GM18858 (cell line): Measurements from ENCODE around the gene TXNDC12.
"Not testable (repeated sequence)": the region's sequence is repeated elsewhere in the genome, so short reads cannot be mapped to it uniquely, and the experiment has no call there.

Experiments
- ATAC-seq: cut with Tn5 transposase; IDR thresholded peaks from one replicate; pipeline ENCODE4 v1.9.1; 2021; ENCODE audit not compliant: unreplicated experiment

Gene TXNDC12

DNA sequence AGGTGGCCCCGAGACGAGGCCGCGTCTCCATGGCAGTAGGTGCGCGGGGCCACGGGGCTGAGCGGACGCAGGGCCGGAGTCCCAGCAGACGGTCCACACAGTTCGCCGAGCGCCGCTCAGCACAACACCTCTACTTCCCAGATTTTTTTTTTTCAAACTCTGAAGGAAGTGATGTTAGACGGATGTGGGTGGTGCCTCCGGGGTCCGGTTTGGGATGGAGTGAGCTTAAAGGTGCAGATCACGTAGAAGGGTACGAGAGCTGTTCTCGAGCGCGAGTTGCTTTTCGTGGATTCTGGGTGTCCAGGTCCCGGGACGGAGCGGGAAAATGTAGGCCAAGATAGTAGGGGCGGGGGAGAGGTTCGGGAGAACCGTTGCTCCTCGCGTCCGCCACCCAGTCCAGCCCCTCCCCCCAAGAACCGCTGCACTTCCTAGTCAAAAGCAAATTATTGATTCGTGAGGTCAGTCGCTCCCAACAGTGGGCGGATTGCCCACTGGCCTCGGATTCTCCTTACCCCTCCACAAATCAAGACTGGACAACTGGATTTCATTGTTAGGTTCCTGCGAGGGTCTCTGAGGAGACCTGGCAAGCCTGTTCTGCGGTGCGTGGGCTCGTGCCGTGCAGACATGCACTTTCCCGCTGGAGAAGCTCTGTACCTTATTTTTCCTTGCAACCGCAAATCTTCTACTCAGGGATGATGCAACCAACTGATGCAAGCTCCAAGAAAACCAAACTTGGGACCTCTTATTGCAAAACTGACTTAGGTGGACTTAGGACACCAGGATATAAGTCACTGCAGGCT is at the start of gene TXNDC12:
TSS of gene TXNDC12 (minus strand) at position 126 of the 800 bp plus-strand sequence. CDS start at position 31, 95 bp downstream.
- ATAC-seq, result peak; percentile 33

DNA sequence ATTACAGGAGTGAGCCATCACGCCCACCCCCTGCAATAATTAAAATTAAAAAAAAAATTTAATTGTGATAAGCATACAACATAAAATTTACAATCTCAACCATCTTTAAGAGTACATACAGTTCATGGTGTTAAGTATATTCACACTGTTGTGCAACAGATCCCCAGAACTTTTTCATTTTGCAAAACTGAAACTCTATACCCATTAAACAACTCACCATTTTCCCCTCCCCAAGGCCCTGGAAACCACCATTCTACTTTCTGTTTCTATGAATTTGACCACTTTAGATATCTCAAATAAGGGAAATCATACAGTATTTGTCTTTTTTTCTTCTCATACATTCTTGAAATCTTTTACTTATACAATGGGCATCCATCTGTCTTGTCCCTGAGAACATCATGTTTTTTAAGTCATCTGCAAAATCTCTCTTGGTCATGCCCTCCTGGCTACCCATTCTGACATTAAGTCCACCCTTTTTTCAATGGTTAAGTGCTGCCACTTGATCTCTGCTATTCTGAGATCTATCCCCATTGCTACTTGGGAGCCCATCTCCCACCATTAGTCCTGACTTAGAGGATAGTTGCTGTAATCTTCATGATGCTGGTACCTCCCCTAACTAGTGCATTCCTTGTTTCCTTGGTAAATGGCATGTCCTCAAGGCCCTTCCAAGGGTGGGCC is 47.5 kb upstream of the TXNDC12 start:
- peak; percentile 68 for ATAC-seq

DNA sequence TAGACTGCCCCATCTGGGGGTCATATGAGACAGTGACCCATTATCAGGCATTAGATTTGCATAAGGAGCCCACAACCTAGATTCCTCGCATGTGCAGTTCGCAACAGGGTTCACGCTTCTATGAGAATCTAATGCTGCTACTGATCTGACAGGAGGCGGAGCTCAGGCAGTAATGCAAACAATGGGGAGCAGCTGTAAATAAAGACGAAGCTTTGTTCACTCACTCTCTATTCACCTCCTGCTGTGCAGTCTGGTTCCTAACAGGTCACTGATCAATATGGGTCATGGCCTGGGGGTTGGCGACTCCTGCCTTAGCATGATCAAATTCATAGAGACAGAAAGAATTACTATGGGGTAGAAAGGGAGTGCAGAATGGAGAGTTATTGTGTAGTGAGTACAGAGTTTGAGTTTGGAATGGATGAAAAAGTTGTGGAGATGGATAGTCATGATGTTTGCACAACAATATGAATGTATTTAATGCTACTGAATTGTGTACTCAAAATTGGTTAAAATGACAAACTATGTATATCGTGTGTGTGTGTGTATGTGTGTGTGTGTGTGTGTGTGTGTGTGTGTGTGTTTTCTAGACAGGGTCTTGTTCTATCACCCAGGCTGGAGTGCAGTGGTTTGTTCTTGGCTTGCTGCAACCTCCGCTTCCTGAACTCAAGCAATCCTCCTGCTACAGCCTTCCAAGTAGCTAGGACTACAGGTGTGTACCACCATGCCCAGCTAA is 43.3 kb upstream of the TXNDC12 start:
- ATAC-seq, result no peak

DNA sequence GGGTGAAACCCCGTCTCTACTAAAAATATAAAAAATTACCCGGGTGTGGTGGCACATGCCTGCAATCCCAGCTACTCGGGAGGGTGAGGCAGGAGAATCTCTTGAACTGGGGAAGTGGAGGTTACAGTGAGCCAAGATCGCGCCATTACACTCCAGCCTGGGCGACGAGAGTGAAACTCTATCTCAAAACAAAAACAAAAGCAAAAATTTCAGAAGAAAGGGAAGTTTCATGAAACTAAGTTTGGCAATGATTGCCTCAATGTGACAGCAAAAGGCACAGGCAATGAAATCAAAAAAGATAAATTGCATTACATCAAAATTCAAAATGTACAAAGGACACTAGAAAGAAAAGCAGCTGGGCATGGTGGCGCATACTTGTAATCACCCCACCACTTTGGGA is 41.2 kb upstream of the TXNDC12 start:
- no peak for ATAC-seq

DNA sequence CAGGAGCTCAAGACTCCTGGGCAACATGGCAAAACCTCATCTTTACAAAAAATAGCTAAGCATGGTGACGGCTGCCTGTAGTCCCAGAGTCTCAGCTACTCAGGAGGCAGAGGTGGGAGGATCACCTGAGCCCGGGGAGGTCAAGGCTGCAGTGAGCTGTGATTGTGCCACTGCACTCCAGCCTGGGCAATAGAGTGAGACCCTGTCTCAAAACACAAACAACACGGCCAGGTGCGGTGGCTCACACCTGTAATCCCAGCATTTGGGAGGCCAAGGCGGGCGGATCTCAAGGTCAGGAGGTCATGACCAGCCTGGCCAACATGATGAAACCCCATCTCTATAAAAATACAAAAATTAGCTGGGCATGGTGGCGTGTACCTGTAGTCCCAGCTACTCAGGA is 39.3 kb upstream of the TXNDC12 start:
- not testable (repeated sequence) for ATAC-seq

DNA sequence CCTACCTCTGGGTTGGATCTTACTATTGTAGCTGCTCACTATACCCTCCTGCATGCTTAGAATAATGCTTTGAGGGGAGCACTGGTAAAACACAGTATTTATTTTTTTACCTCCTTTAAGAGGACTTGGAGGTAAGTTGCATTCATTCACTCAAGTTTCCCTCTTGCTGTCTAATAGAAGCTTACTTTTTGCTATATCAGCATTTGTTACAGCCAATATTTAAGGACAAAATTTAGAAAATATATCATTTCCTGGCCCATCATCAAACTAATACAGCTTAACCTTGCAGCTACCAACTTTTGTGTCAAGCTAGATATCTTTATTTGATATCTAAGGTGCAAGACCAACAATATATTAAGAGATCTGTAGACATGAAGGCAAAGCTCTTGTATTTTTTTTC is 32.9 kb upstream of the TXNDC12 start:
- ATAC-seq, result not testable (repeated sequence)

DNA sequence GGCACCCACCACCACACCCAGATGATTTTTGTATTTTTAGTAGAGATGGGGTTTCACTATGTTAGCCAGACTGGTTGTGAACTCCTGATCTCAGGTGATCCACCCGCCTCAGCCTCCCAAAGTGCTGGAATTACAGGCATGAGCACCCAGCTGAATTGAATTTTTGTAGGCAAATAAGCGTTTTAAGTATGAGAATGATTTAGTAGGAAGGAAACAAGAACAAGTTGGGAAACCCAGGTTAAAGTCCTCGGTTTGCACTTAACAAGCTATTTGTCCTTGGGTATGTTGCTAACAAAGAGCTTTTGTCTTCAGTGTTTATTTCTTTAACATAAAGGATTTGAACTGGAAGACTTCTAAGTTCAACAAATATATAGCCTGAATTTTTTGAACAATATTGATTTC is 25.0 kb upstream of the TXNDC12 start:
- no peak for ATAC-seq

DNA sequence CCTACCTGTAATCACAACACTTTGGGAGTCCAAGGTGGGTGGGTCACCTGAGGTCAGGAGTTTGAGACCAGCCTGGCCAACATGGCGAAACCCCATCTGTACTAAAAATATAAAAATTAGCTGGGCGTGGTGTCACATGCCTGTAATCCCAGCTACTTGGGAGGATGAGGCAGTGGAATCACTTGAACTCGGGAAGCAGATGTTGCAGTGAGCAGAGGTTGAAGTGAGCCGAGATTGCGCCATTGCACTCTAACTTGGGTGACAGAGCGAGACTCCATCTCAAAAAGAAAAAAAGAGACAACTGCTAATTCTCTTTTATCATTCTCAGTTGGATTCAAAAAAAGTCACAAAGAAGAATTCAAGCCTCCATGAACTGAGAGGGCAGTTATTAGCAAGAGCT is 22.3 kb upstream of the TXNDC12 start:
- not testable (repeated sequence) for ATAC-seq

DNA sequence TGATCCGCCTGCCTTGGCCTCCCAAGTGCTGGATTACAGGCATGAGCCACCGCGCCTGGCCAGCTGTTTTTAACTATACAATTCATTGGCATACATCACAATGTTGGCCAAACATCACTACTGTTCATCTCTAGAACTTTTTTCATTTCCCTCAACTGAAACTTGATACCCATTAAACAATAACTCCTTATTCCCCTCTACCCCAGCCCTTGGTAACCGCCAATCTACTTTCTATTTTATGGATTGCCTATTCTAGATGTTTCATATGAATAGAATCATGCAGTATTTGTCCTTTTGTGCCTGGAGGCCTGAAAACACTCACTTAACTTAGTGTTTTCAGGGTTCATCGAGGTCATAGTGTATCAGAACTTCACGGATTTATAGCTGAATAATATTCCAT is 17.3 kb upstream of the TXNDC12 start:
- no peak for ATAC-seq

DNA sequence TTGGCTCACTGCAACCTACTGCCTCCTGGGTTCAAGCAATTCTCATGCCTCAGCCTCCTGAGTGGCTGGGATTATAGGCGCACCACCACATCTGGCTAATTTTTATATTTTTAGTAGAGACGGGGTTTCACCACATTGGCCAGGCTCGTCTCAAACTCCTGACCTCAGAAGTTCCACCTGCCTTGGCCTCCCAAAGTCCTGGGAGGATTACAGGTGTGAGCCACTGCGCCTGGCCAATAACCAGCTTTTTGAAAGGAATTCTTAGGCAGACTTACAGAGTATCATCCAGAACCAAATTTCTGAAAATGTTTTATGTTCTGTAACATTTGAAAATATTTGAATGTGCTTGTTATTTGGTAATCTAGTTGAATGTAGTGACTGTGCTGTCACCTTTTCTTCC is 15.7 kb upstream of the TXNDC12 start:
- no peak for ATAC-seq

DNA sequence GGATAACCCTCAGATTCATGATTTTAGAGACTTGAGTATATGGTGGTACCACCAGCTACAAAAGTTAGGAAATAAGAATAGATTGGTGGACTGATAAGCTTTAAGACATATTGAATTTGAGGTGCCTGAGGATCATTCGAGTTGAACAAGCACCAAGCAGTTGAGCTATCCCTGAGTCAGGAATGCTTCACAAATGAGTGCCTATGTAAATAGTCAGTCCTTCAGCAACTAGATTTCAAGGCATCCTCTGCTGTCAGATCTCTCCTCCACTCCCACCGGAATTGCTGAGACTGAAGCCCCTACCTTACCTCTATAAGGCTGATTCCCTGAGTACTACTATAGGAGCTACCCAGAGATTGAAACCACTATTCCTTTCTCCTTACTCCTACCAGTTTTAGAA is 8.2 kb upstream of the TXNDC12 start:
- no peak for ATAC-seq

DNA sequence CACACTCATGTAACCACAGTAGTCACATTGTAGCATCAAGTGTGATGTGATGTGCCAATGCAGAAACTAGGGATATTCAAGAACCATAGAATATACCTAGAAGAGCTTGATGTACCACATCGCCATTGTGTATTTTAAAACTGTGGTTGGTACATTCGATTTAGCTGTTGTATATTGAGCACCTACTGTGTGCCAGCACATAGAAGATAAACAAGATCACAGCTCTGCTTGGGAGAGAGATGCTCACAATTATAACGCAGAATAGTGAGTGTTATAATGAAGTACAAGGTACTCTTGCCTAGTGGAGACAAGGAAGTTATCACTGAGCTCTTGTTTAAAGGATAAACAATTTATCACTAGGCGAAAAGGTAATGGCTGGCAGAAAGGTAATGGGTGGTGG is 5.8 kb upstream of the TXNDC12 start:
- ATAC-seq, result no peak

DNA sequence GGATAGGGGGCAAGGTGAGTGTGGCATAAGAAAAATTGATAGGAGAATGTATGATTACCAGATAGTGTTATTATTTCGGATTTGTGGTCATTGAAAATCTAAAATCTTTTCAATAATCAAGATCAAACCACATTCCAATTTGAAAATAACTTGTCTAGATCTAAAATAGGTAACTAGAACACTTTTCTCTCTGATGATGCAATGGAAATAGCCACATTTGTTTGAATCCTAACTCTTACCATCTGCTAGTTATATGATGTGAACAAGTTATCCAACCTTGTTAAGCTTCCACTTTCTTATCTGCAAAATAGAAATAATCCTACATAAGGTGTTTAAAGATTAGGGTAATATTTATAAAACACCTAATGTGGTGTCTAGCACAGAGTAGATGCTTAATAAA is 4.9 kb upstream of the TXNDC12 start:
- no peak for ATAC-seq

DNA sequence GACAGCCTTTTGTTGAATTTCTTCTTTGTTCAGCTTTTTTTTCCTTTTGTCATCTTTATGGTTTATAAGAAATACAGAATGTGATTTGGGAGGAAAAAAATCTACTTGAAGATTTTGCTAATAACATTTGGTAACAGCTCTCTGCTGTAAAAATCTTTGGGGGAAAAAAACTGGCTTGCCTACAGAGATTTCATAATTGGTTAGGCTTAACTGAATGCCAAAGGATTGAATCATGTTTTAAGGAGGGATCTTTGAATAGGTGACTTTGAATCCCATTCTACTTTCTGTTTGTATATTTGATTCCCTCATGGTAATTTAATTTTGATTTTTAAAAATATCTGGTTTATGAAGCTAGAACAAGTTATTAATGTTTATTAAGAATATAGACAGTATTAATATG is 4.3 kb upstream of the TXNDC12 start:
- ATAC-seq, result no peak

DNA sequence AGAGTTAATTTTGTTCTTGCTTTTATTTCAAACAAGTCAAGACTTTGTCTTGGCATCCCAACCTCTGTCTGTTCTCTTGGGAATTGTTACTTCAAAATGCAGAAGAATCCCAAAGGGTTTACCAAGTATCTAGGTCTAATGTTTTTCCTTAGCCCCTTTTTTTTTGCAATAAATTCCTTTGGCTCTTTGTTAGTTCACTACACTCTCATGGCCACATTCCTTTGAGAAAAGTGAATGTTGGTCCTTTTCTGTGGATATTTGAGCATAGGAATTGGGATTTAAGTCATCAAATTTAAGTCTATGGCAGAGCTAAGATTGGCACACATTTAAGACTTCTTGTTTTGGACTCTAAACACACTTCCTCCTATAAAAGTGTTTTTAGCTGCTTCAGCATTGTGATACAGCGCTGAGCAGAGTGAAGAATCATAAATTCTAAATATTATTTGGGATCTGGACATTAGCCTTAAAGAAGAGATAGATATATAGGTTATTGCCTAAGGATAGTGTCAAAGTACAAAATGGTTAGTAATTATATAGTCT is 3.0 kb upstream of the TXNDC12 start:
- no peak for ATAC-seq

DNA sequence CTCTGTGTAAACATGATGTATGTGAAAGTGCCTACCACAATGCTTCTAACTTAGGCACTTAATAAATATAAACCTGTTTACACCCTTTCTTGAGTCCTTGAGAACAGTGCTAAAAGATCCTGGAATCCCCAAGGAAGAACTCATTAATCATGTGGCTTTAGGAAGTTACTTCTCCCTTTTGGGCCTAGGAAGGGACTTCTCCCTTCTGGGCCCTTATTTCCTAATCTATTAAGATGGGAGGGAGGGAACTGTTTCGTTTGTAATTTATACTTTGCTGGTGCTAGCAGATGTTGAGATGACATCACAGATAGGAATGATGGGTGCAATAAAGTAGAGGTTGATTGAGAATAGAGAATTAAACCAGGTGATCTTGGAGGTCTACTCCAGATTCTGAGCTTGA is 2.3 kb upstream of the TXNDC12 start:
- no peak for ATAC-seq

DNA sequence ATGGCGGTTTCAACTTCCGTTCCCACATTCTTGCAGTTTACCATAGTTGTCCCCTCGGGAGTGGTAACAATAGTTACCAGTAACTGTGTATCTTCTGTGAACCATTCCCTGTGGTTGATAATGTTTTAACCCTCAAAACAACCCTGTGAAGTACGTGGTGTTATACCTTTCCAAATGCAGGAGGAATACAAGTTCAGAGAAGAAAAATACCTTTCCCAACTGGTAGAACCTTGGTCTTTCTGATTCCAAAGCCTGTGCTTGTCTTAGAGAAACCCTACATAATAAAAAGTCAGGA is 1.9 kb upstream of the TXNDC12 start:
- ATAC-seq, result peak; percentile 38

DNA sequence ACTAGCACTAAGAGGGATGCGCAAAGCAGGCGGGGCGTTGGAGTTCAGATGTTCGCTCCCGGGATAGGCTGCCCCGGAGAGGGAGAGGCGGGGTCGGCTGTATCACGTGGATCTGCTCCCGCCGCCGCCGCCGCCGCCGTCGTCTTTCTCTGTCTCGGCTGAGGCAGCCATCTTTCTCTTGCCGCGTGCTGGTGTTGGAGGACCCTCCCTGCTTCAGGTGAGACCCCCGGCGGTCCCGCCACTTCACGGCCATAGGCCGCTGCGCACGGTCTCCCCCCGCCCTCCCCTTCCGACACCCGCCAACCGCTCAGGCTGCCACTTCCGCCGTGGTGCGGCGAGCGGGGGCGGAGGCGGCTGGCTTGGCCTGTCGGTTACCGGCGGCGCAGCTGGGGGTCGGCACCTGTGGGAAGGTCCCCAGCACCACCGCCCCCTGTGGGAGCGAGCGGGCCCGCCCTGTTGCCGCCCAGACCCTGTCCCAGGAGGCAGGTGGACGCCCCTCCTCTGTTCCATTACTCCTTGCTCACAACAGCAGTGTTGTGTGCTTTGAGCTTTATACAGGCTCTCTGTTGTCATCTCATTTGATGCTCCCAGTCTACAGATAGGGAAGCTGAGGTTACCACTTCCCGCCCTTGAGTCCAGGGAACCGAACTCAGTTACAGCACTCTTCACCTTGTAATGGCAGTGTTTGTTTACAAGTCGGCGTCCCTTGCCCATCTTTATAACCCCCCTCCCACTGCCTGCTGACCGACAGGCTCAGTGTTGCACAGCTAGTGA is 1.4 kb upstream of the TXNDC12 start, which contains the start of gene BTF3L4:
TSS of gene BTF3L4 (plus strand) at position 133 of the 774 bp plus-strand sequence. CDS start 3,553 bp downstream, outside the sequence.
- peak; percentile 66 for ATAC-seq

DNA sequence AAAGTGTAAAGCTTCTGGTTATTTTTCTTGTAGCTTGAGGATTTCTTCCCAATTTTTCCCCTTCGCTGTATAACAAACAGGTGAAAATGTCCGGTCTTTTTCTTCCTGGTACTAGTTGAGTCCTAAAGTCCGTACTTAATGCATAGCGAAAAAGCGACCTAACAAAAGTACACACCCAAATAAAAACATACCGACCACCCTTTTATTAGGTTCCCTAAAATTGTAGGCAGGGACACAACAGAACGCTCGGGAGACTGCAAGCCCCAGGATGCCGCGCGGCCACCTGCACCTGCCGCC is 823 bp upstream of the TXNDC12 start:
- ATAC-seq, result no peak

DNA sequence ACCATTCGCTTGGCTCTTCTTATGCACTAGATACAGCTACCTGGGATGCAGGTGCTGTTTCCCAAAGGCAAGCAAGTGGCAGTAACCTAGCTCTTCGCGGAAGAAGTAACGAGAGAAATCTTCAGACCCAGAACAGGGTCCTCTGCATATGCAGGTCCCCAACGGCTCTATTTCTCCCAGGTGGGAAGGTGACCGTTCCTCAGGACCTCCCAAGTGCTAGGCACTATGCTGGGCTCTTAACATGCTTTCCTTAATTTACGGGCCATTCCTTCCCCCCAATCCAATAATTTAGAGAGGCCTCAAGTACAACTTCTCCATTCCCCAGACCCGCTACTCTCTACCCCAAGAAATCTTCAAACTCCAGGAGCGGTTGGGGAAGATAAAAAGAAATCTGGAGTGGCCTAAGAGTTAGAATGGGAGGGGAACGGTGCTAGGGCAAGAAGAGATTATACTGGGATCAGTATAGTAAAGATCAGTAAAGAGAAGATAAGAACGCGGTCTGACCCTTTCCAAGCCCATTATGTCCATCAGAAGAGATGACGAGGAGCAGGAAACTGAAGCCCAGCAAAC is 410 bp downstream of the TXNDC12 start:
- no peak for ATAC-seq

DNA sequence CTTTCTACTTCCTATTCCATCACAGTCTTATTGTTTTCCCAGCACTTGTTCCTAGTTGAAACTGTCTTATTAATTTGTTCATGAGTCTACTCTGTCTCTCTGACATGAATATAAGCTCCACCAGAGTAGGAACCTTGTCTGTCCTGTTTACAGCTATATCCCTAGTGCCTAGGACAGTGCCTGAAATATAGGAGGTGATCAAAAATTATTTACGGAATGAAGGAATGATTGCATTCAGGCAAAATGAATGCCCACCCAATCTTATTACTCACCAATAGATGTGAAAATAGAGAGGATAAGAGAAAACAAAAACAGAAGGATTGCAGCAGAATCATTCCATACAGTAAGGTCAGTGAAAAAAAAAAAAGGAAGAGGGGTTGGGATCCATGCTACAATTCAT is 1.1 kb downstream of the TXNDC12 start:
- ATAC-seq, result no peak
